ENCODE data around the gene RGS17.

Gene RGS17

GRCh38 chr6:153073841-153074240 lies 57.2 kb downstream of the RGS17 start:
- no peak for TF ChIP-seq CTCF (IDR thresholded peaks at IDR 0.05; ENCODE audit: low read depth, low read length, missing control alignments)
- H3K27ac ChIP-seq: no peak overlapping the region

GRCh38 chr6:153070756-153071155 lies 60.3 kb downstream of the RGS17 start:
- no peak for DNase-seq
- no peak for TF ChIP-seq CTCF (IDR thresholded peaks at IDR 0.05; ENCODE audit: low read depth, low read length, missing control alignments)

More at GRCh38 chr6:153073841-153074240, 57.2 kb downstream of the RGS17 start:
- Histone ChIP-seq H3K27me3 (replicated peaks) (no peaks in the 10 kb centered on the region), H3K36me3 (replicated peaks) (no peaks in the 10 kb centered on the region), H3K4me3 (ENCODE audit: low read depth, low read length) (no peak overlapping the region)
- no peak for DNase-seq
- in situ Hi-C loops (cut with HindIII; ENCODE audit: low pct_ligation_motif_present, low sequenced_read_pairs): no loop called here

GRCh38 chr6:153069897-153070296 lies 61.2 kb downstream of the RGS17 start:
- H3K27ac ChIP-seq: no peak overlapping the region
- H3K27me3 ChIP-seq (replicated peaks): no peaks in the 10 kb centered on the region
- in situ Hi-C loops (cut with HindIII; ENCODE audit: low pct_ligation_motif_present, low sequenced_read_pairs): no loop called here
- DNase-seq: no peak
- no peak overlapping the region for H3K4me3 ChIP-seq (ENCODE audit: low read depth, low read length)
- H3K36me3 ChIP-seq (replicated peaks): no peaks in the 10 kb centered on the region
- no peak for TF ChIP-seq CTCF (IDR thresholded peaks at IDR 0.05; ENCODE audit: low read depth, low read length, missing control alignments)

More at GRCh38 chr6:153070756-153071155, 60.3 kb downstream of the RGS17 start:
- Histone ChIP-seq H3K4me3 (ENCODE audit: low read depth, low read length) (no peak overlapping the region), H3K27ac (no peak overlapping the region), H3K27me3 (replicated peaks) (no peaks in the 10 kb centered on the region), H3K36me3 (replicated peaks) (no peaks in the 10 kb centered on the region)
- in situ Hi-C loops (cut with HindIII; ENCODE audit: low pct_ligation_motif_present, low sequenced_read_pairs): no loop called here

GRCh38 chr6:153065222-153065621 lies 65.9 kb downstream of the RGS17 start:
- in situ Hi-C loops (cut with HindIII; ENCODE audit: low pct_ligation_motif_present, low sequenced_read_pairs): no loop called here
- Histone ChIP-seq H3K27me3 (replicated peaks) (no peaks in the 10 kb centered on the region), H3K36me3 (replicated peaks) (no peaks in the 10 kb centered on the region), H3K27ac (no peak overlapping the region), H3K4me3 (ENCODE audit: low read depth, low read length) (no peak overlapping the region)
- DNase-seq: no peak
- no peak for TF ChIP-seq CTCF (IDR thresholded peaks at IDR 0.05; ENCODE audit: low read depth, low read length, missing control alignments)

- in situ Hi-C loops (cut with HindIII; ENCODE audit: low pct_ligation_motif_present, low sequenced_read_pairs): no loop called here
- no peak for DNase-seq
- H3K27ac ChIP-seq: no peak overlapping the region
- H3K27me3 ChIP-seq (replicated peaks): no peaks in the 10 kb centered on the region
- TF ChIP-seq CTCF (IDR thresholded peaks at IDR 0.05; ENCODE audit: low read depth, low read length, missing control alignments): no peak
- no peaks in the 10 kb centered on the region for H3K36me3 ChIP-seq (replicated peaks)
- H3K4me3 ChIP-seq (ENCODE audit: low read depth, low read length): no peak overlapping the region
Observed at GRCh38 chr6:153063936-153064335, 67.1 kb downstream of the RGS17 start.

GRCh38 chr6:153062516-153062915 lies 68.6 kb downstream of the RGS17 start:
- H3K36me3 ChIP-seq (replicated peaks): no peaks in the 10 kb centered on the region
- H3K4me3 ChIP-seq (ENCODE audit: low read depth, low read length): no peak overlapping the region
- no peak for DNase-seq
- H3K27me3 ChIP-seq (replicated peaks): no peaks in the 10 kb centered on the region
- TF ChIP-seq CTCF (IDR thresholded peaks at IDR 0.05; ENCODE audit: low read depth, low read length, missing control alignments): no peak
- in situ Hi-C loops (cut with HindIII; ENCODE audit: low pct_ligation_motif_present, low sequenced_read_pairs): no loop called here
- no peak overlapping the region for H3K27ac ChIP-seq
